Activated naive CD8-positive, alpha-beta T cell treated with anti-CD3 and anti-CD28 coated beads for 36 hours (primary cell): ENCODE data around the gene PARP15. TPM values are rescaled to one million over a fixed set of nuclear protein-coding genes. Genes with fewer than 3 reads are reported as not detected.
"Not testable (repeated sequence)": the region's sequence is repeated elsewhere in the genome, so short reads cannot be mapped to it uniquely, and the experiment has no call there.

Experiments used
- DNase-seq: peaks from one replicate; pipeline ENCODE4 v3.0.0; 2021
- H3K27ac Mint-ChIP-seq: one replicate; pipeline ENCODE4 v1.8.0; 2022; ENCODE audit warnings: mild to moderate bottlenecking, moderate library complexity, mixed read lengths
- H3K27me3 Mint-ChIP-seq: one replicate; pipeline ENCODE4 v1.8.0; 2022; ENCODE audit warnings: mild to moderate bottlenecking, mixed read lengths
- H3K36me3 Mint-ChIP-seq: one replicate; pipeline ENCODE4 v1.8.0; 2021; ENCODE audit warnings: mild to moderate bottlenecking, mixed read lengths
- H3K4me1 Mint-ChIP-seq: one replicate; pipeline ENCODE4 v1.8.0; 2021; ENCODE audit warnings: mixed read lengths
- H3K4me3 Mint-ChIP-seq: one replicate; pipeline ENCODE4 v1.8.0; 2022; ENCODE audit warnings: mild to moderate bottlenecking, moderate library complexity, mixed read lengths
- H3K9me3 Mint-ChIP-seq: one replicate; pipeline ENCODE4 v1.8.0; 2022; ENCODE audit warnings: mixed read lengths
- total RNA-seq, 2 experiments: library from RNA; stranded (reverse); gene quantifications; one replicate each; pipeline ENCODE4 v1.2.3, GENCODE V29; 2021

Gene PARP15
- total RNA-seq, 2 experiments from 2014 or later: 8.7 to 9.1 TPM

DNA sequence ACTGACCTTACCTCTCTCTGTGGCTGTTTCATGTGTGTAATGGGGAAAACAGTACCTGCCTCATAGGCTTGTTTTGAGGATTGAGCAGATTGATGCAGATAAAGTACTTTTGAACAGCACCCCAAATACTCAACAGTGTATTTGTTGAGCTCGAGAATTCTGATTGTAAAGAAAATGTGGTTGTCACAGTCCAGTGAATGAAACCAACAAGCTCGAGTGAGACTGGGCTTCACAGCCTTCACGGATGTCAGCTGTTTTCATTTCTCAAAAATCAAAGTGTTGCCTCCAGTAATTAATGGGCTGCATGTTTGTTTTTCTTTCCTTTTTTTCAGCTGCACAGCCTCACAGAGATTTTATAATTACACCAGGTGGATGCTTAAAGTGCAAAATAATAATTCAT is 43.7 kb downstream of the PARP15 start:
- no peak overlapping the region for H3K4me3 Mint-ChIP-seq
- H3K27ac Mint-ChIP-seq: peak overlapping the region; percentile 25

GRCh38 chr3:122623031-122623829 is 45.8 kb downstream of the PARP15 start:
- H3K27ac Mint-ChIP-seq: no peak overlapping the region
- no peaks in the 10 kb centered on the region for H3K27me3 Mint-ChIP-seq
- no peaks in the 10 kb centered on the region for H3K9me3 Mint-ChIP-seq
- H3K4me3 Mint-ChIP-seq: no peak overlapping the region
- peaks cover 15% of the 10 kb centered on the region for H3K36me3 Mint-ChIP-seq
- no peak for DNase-seq
- no peaks in the 10 kb centered on the region for H3K4me1 Mint-ChIP-seq

More for the DNA sequence above, 43.7 kb downstream of the PARP15 start:
- H3K4me1 Mint-ChIP-seq: no peaks in the 10 kb centered on the region
- no peaks in the 10 kb centered on the region for H3K27me3 Mint-ChIP-seq
- peaks cover 16% of the 10 kb centered on the region for H3K36me3 Mint-ChIP-seq
- no peaks in the 10 kb centered on the region for H3K9me3 Mint-ChIP-seq
- DNase-seq: no peak

GRCh38 chr3:122626515-122627180 is 49.2 kb downstream of the PARP15 start:
- no peak for DNase-seq
- Mint-ChIP-seq H3K27me3 (no peaks in the 10 kb centered on the region), H3K9me3 (no peaks in the 10 kb centered on the region), H3K4me3 (no peak overlapping the region), H3K36me3 (peaks cover 14% of the 10 kb centered on the region), H3K27ac (no peak overlapping the region), H3K4me1 (no peaks in the 10 kb centered on the region)

DNA sequence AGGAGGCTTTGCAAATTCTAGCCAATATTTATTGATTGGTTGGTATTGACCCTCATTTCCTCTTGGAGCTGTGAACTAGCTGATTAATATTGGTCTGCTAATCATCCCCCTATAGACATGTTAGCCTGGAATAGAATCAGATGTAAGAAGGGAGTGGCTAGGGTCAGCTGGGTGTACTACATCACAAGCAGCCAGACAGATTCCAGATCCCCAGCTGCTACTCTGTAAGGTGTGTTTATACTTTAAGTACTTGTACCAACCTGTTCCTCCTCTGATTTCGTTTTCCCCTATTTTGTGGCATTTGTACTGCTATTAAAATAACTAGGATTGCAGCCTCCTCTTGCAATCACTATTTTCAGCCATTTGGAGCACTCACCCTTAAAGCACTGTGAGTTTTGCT is 49.9 kb downstream of the PARP15 start:
- no peak overlapping the region for H3K27ac Mint-ChIP-seq
- H3K4me3 Mint-ChIP-seq: no peak overlapping the region
- no peaks in the 10 kb centered on the region for H3K9me3 Mint-ChIP-seq
- H3K36me3 Mint-ChIP-seq: peaks cover 14% of the 10 kb centered on the region
- H3K4me1 Mint-ChIP-seq: no peaks in the 10 kb centered on the region
- DNase-seq: no peak
- no peaks in the 10 kb centered on the region for H3K27me3 Mint-ChIP-seq

GRCh38 chr3:122628567-122628966 is 51.1 kb downstream of the PARP15 start:
- peaks cover 6% of the 10 kb centered on the region for H3K36me3 Mint-ChIP-seq

GRCh38 chr3:122629763-122630162 is 52.3 kb downstream of the PARP15 start:
- Mint-ChIP-seq H3K27ac (no peak overlapping the region), H3K4me3 (no peak overlapping the region), H3K27me3 (no peaks in the 10 kb centered on the region), H3K9me3 (no peaks in the 10 kb centered on the region), H3K4me1 (peaks cover 2% of the 10 kb centered on the region), H3K36me3 (peaks cover 4% of the 10 kb centered on the region)
- DNase-seq: no peak

More at GRCh38 chr3:122628567-122628966, 51.1 kb downstream of the PARP15 start:
- H3K4me1 Mint-ChIP-seq: no peaks in the 10 kb centered on the region
- no peak for DNase-seq
- no peak overlapping the region for H3K27ac Mint-ChIP-seq
- no peaks in the 10 kb centered on the region for H3K27me3 Mint-ChIP-seq
- no peak overlapping the region for H3K4me3 Mint-ChIP-seq
- no peaks in the 10 kb centered on the region for H3K9me3 Mint-ChIP-seq

DNA sequence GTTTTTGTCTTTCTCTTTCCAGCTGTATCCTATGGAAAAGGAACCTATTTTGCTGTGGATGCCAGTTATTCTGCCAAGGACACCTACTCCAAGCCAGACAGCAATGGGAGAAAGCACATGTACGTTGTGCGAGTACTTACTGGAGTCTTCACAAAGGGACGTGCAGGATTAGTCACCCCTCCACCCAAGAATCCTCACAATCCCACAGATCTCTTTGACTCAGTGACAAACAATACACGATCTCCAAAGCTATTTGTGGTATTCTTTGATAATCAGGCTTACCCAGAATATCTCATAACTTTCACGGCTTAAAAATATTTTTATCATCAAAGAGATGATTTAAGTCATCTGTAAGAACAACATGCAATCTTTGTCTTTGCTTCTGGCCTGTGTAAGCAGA is 58.3 kb downstream of the PARP15 start:
- peaks cover 4% of the 10 kb centered on the region for H3K36me3 Mint-ChIP-seq
- no peak overlapping the region for H3K4me3 Mint-ChIP-seq
- no peaks in the 10 kb centered on the region for H3K27me3 Mint-ChIP-seq
- H3K9me3 Mint-ChIP-seq: no peaks in the 10 kb centered on the region
- DNase-seq: no peak
- H3K4me1 Mint-ChIP-seq: peaks cover 2% of the 10 kb centered on the region
- no peak overlapping the region for H3K27ac Mint-ChIP-seq

DNA sequence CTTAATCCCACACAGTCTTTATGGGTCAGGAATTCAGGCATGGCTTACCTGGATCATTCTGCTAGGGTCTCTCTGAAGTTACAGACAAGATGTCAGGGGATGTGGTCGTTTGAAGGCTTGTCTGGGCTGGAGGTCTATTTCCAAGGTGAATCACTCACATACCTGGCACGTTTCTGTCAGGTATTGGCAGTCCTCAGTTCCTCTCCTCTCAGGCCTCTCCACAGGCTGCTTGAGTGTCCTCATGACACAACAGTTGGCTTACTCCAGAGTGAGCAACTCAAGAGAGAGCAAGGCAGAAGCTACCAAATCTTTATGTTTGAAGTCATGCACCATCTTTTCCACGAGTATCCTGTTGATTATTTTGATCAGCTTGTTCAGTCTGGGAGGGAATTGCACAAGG is 59.2 kb downstream of the PARP15 start:
- Mint-ChIP-seq H3K4me1 (peaks cover 2% of the 10 kb centered on the region), H3K36me3 (peaks cover 4% of the 10 kb centered on the region), H3K27ac (no peak overlapping the region), H3K9me3 (no peaks in the 10 kb centered on the region), H3K27me3 (no peaks in the 10 kb centered on the region), H3K4me3 (no peak overlapping the region)
- no peak for DNase-seq

DNA sequence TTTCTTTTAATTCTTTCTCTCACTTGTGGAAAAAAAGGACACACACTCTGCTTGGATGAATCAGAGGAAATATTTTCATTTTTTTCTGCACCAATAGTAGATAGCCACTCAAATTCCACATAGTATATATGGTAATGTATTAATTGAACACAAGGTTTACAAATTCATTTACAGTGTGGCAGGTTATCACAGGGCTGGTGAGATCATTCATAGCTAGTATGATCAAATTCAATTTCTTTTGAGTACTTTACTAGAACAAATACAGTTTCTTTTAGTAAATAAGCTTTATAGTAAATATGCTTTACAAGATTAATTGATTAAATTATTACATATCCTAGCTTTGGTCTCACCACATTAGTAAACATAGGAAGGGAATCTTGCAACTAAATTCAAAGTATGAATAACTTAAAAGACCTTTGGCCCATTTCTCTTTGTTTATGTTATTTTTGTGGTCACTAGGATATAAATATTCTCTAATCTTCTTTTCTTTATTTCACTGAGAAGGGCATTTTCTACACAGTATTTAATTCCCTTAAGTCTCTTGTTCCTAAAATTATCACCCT is 63.1 kb downstream of the PARP15 start:
- DNase-seq: no peak
- Mint-ChIP-seq H3K36me3 (peaks cover 4% of the 10 kb centered on the region), H3K4me1 (peaks cover 10% of the 10 kb centered on the region), H3K27ac (no peak overlapping the region), H3K27me3 (peaks cover 5% of the 10 kb centered on the region), H3K9me3 (peaks cover 2% of the 10 kb centered on the region), H3K4me3 (no peak overlapping the region)

DNA sequence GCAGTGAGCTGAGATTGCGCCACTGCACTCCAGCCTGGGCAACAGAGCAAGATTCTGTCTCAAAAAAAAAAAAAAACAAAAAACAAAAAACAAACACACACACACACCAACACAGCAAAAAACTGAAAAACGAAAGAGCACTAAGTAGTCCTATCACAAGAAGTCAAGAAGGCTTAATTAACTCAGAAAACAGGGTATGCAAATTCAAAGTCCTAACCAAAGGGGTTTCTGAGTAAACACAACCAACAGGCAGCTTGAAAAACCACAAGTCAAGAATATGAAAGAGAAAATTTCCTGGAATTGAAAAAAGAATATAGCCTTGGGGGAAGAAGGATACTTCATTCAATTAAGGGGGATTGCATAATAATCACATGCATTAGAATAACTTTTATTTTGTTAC is 65.5 kb downstream of the PARP15 start:
- no peaks in the 10 kb centered on the region for H3K36me3 Mint-ChIP-seq
- no peak overlapping the region for H3K27ac Mint-ChIP-seq
- no peak overlapping the region for H3K4me3 Mint-ChIP-seq
- no peak for DNase-seq
- peaks cover 16% of the 10 kb centered on the region for H3K4me1 Mint-ChIP-seq
- peaks cover 13% of the 10 kb centered on the region for H3K27me3 Mint-ChIP-seq
- peaks cover 2% of the 10 kb centered on the region for H3K9me3 Mint-ChIP-seq

GRCh38 chr3:122646146-122646988 is 68.9 kb downstream of the PARP15 start:
- H3K36me3 Mint-ChIP-seq: no peaks in the 10 kb centered on the region
- peaks cover 2% of the 10 kb centered on the region for H3K9me3 Mint-ChIP-seq
- peaks cover 16% of the 10 kb centered on the region for H3K4me1 Mint-ChIP-seq
- peaks cover 24% of the 10 kb centered on the region for H3K27me3 Mint-ChIP-seq
- no peak overlapping the region for H3K27ac Mint-ChIP-seq
- DNase-seq: no peak
- H3K4me3 Mint-ChIP-seq: no peak overlapping the region

DNA sequence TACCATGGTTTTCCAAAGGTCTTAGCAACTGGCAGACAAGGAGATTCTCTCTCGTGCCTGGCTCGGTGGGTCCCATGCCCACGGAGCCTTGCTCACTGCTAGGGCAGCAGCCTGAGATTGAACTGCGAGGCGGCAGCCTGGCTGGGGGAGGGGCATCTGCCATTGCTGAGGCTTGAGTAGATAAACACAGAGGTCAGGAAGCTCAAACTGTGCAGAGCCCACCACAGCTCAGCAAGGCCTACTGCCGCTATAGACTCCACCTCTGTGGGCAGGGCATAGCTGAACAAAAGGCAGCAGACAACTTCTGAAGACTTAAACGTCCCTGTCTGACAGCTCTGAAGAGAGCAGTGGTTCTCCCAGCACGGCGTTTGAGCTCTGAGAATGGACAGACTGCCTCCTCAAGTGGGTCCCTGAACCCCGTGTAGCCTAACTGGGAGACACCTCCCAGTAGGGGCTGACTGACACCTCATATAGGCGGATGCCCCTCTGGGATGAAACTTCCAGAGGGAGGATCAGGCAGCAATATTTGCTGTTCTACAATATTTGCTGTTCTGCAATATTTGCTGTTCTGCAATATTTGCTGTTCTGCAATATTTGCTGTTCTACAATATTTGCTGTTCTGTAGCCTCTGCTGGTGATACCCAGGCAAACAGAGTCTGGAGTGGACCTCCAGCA is 73.9 kb downstream of the PARP15 start:
- not testable (repeated sequence) for H3K27ac Mint-ChIP-seq, H3K9me3 Mint-ChIP-seq, H3K4me1 Mint-ChIP-seq, DNase-seq, H3K4me3 Mint-ChIP-seq, H3K36me3 Mint-ChIP-seq
- peaks cover 24% of the 10 kb centered on the region for H3K27me3 Mint-ChIP-seq

DNA sequence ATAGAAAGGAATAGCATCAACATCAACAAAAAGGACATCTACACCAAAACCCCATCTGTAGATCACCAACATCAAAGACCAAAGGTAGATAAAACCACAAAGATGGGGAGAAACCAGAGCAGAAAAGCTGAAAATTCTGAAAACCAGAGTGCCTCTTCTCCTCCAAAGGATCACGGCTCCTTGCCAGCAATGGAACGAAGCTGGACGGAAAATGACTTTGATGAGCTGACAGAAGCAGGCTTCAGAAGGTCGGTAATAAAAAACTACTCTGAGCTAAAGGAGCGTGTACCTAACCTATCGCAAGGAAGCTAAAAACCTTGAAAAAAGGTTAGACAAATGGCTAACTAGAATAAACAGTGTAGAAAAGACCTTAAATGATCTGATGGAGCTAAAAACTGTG is 74.5 kb downstream of the PARP15 start:
- not testable (repeated sequence) for H3K27ac Mint-ChIP-seq, H3K4me1 Mint-ChIP-seq, DNase-seq, H3K4me3 Mint-ChIP-seq, H3K9me3 Mint-ChIP-seq, H3K36me3 Mint-ChIP-seq
- H3K27me3 Mint-ChIP-seq: peaks cover 26% of the 10 kb centered on the region

DNA sequence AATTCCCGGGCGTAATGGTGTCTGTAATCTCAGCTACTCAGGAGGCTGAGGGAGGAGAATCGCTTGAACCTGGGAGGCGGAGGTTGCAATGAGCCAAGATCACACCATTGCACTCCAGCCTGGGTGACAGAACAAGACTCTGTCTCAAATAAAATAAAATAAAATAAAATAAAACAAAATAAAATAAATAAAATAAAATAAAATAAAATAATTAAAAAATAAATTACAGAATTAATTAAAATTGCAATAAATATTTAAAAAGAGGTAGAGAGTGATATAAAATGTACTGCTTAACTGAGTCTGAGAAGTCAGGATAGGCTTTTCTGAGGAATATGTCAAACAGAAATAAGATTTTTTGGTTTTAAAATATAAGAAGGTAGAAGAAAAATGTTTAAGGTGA is 80.9 kb downstream of the PARP15 start:
- H3K4me1 Mint-ChIP-seq, H3K36me3 Mint-ChIP-seq, H3K4me3 Mint-ChIP-seq, H3K27ac Mint-ChIP-seq, DNase-seq, H3K9me3 Mint-ChIP-seq: not testable (repeated sequence)
- peaks cover 23% of the 10 kb centered on the region for H3K27me3 Mint-ChIP-seq
